GM21526 (cell line): ENCODE data around the gene FILIP1L.
"Not testable (repeated sequence)": the region's sequence is repeated elsewhere in the genome, so short reads cannot be mapped to it uniquely, and the experiment has no call there.

Experiments
- ATAC-seq: cut with Tn5 transposase; IDR thresholded peaks from one replicate; pipeline ENCODE4 v1.9.1; 2021; ENCODE audit warnings: moderate library complexity; ENCODE audit not compliant: unreplicated experiment, low FRiP score

Gene FILIP1L

GRCh38 chr3:100076731-100077529 lies 37.4 kb downstream of the FILIP1L start:
- ATAC-seq = no peak

GRCh38 chr3:100075851-100076730 lies 38.2 kb downstream of the FILIP1L start:
- ATAC-seq = no peak

DNA sequence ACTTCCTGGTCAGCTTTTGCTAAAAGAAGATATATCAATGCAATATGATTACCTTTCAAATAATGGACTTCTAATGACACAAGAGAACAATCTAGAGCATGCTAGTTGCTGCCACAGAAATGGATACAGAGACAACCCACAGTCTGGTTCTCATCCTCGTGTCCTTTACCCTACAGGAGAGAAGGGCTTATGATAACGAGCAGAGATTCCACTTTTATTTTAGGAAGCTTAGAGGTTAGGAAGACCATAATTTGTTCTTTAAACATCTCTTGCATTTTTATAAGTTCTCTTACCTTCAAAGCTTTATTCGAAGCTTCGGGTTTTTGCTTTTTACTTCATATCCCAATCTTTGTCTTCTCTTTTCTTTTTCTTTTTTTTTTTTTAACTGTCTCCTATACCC lies 39.1 kb downstream of the FILIP1L start:
- no peak for ATAC-seq

DNA sequence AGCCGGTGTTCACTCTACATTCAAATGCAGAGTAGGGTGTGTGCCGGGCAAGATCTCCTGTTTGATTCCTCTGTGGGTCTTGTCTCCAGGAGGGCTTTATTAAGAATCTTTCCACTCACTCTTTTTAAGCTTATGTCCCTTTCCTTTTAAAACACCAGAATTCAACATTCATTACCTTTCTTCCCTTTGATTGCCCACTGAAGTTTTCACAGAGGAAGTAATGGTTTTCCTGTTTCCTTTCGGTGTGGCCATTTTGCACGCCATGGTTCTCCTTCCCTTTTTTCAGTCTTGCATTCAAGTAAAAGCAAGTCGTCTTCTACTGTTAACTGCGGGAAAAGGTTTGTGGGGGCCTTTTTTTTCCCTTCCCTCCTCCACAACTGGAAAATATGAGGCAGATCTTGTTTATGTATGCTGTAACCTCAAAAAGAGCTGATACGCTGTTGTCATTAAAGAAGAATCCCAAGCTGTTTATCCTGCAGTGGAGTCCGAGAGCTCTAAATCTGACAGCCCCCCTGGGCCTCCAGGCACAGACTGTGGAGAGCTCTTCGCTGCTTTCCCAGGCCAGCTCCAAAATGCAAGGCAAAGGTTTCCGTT lies 40.5 kb downstream of the FILIP1L start:
- no peak for ATAC-seq

- no peak for ATAC-seq
Observed at GRCh38 chr3:100073049-100073713, 41.1 kb downstream of the FILIP1L start.

- no peak for ATAC-seq
Observed at GRCh38 chr3:100072326-100073048, 41.8 kb downstream of the FILIP1L start.

GRCh38 chr3:100069472-100069871 lies 44.8 kb downstream of the FILIP1L start:
- no peak for ATAC-seq

- peak; percentile 63 for ATAC-seq
Observed at GRCh38 chr3:100068826-100069225, 45.5 kb downstream of the FILIP1L start.

- ATAC-seq = no peak
Observed at GRCh38 chr3:100067589-100067988, 46.7 kb downstream of the FILIP1L start.

GRCh38 chr3:100063929-100064461 lies 50.3 kb downstream of the FILIP1L start:
- no peak for ATAC-seq

- no peak for ATAC-seq
Observed at GRCh38 chr3:100062665-100063064, 51.6 kb downstream of the FILIP1L start.

GRCh38 chr3:100060685-100061484 lies 53.4 kb downstream of the FILIP1L start:
- no peak for ATAC-seq

- ATAC-seq = no peak
Observed at GRCh38 chr3:100059472-100059871, 54.8 kb downstream of the FILIP1L start.

DNA sequence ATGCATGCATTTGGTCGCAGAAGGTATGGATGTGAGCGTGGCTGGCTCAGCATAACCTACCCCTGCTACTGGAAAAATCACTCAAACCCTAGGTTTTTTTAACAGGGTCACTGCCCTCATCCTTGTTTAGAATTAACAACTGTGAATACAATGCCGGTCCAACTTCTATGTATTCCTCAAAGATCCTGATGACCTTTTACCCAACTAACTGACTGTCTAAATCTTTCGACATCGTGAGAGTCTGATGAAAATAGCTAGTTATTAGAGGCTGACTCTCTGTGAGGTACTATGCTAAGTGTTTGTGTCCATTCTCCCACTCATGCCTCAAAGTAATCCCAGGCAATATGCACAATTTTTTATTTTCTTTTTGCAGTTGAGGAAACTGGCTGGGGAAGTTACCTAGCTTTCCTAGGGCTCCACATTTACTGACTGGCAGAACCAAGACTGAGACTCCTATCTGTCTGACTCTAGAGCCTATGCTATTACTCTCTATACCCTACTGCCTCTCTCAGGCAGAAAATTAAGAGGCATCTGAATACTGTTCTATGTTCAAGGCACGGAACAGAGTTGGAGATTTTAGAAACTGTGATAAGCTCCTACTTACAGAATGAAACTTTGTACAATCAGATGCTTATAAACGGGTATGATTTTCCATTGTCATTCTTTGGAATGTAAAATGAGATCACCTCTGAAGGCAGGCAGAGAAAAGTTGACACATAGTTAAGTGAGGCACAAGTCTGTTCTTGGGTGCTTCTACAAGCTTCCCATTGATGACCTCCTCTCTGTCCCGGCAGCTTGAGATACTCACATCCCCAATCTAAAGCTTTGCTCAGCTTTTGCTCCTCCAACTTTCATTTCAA lies 56.4 kb downstream of the FILIP1L start:
- ATAC-seq = no peak

- no peak for ATAC-seq
Observed at GRCh38 chr3:100053951-100054620, 60.2 kb downstream of the FILIP1L start.

DNA sequence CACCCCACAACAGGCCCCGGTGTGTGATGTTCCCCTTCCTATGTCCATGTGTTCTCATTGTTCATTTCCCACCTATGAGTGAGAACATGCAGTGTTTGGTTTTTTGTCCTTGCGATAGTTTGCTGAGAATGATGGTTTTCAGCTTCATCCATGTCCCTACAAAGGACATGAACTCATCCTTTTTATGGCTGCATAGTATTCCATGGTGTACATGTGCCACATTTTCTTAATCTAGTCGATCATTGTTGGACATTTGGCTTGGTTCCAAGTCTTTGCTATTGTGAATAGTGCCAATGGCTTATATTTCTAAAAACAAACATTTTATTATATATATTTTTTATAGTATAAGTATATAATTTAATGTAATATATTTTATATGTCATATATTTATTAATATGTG lies 62.8 kb downstream of the FILIP1L start:
- not testable (repeated sequence) for ATAC-seq

DNA sequence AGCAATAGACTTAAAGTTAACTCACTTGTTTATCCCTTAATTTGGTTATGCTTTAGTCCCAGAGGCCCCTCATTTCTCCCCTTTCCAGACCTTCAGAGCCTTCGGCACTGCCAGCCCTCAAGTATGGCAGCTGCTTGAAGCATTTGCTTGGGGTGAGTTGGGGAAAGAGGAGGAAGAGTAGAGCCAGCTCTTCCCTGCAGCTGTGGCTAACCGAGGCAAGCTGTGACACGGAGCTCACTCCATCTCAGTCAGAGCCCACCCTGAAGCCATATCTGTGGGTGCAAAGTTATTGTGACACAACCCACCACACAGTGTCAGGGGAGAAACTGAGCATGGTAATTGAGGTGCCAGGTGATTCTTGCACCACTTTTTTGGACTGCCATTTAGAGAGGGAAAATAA lies 66.1 kb downstream of the FILIP1L start:
- no peak for ATAC-seq
